ENCODE measurements around the gene SV2C. TPM values are rescaled to one million over a fixed set of nuclear protein-coding genes. Genes with fewer than 3 reads are reported as not detected.
"Not testable (repeated sequence)": the region's sequence is repeated elsewhere in the genome, so short reads cannot be mapped to it uniquely, and the experiment has no call there.

SV2C gene
- total RNA-seq, 4 donors from 2014 or later = 0.87 to 1.7 (median 1.4) TPM

DNA sequence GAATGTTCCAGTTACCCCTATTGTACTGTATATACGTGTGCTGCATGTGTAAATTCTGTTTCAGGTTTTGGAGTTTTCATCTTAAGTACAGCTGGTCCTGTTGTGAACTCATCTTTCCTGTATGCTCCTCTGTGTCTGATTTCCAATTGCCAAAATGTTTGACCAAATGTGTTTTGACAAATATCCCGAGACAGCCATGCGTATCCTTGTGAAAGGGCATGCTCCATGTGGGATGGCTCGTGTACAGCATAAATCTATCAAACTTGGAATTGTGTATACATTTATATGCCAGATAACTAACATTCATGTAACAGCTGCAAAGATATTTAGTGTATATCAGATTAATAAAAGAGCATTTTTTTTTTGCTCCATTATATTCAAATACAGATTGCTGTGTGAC, 250.4 kb downstream of the SV2C start:
- WGBS, 2 donors = 68 to 78% methylated on average over 4 of the region's 4 CpGs
- DNase-seq (ENCODE audit: low spot score in 2 of 2) = no peak
- Histone ChIP-seq H3K4me3 (no peak overlapping the region), H3K36me3 (no peaks in the 10 kb centered on the region), H3K9me3 (no peaks in the 10 kb centered on the region), H3K4me1 (peaks cover 0 to 13% (median 2%) of the 10 kb centered on the region in 4 donors), H3K27me3 (no peaks in the 10 kb centered on the region), H3K27ac (no peak overlapping the region)
- TF ChIP-seq EP300 (IDR thresholded peaks at IDR 0.05) (no peak), POLR2A (IDR thresholded peaks at IDR 0.05) (no peak)
- TF ChIP-seq, protein P1, sequence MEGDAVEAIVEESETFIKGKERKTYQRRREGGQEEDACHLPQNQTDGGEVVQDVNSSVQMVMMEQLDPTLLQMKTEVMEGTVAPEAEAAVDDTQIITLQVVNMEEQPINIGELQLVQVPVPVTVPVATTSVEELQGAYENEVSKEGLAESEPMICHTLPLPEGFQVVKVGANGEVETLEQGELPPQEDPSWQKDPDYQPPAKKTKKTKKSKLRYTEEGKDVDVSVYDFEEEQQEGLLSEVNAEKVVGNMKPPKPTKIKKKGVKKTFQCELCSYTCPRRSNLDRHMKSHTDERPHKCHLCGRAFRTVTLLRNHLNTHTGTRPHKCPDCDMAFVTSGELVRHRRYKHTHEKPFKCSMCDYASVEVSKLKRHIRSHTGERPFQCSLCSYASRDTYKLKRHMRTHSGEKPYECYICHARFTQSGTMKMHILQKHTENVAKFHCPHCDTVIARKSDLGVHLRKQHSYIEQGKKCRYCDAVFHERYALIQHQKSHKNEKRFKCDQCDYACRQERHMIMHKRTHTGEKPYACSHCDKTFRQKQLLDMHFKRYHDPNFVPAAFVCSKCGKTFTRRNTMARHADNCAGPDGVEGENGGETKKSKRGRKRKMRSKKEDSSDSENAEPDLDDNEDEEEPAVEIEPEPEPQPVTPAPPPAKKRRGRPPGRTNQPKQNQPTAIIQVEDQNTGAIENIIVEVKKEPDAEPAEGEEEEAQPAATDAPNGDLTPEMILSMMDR (IDR thresholded peaks at IDR 0.05) = no peak

DNA sequence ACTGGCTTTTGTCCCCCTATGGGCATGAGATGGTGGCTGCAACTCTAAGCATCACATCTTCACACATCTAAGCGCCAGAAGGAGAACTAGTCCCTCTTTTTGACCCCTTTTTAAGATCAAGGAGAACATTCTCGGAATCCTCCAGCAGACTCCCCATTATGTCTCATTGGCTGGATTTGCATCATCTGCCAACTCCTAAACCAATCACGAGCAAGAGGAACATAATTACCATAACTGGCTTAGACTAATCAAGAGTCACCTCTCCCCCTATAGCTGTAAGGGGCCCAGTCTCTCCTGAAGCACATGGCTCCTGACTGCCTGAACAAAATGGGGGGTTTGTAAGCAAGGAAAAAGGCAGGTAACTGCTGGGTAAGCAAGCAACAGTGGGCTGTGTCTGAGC, 251.4 kb downstream of the SV2C start:
- no peaks in the 10 kb centered on the region for H3K27me3 ChIP-seq
- TF ChIP-seq EP300 (IDR thresholded peaks at IDR 0.05) (no peak), POLR2A (IDR thresholded peaks at IDR 0.05) (no peak)
- TF ChIP-seq, protein P1 (IDR thresholded peaks at IDR 0.05) = no peak
- WGBS, 2 donors = 95 to 97% methylated on average over 3 of the region's 3 CpGs
- H3K36me3 ChIP-seq = no peaks in the 10 kb centered on the region
- DNase-seq (ENCODE audit: low spot score in 2 of 2) = no peak
- no peaks in the 10 kb centered on the region for H3K9me3 ChIP-seq
- H3K4me3 ChIP-seq = no peak overlapping the region
- H3K27ac ChIP-seq = no peak overlapping the region
- peaks cover 0 to 13% (median 2%) of the 10 kb centered on the region in 4 donors for H3K4me1 ChIP-seq

DNA sequence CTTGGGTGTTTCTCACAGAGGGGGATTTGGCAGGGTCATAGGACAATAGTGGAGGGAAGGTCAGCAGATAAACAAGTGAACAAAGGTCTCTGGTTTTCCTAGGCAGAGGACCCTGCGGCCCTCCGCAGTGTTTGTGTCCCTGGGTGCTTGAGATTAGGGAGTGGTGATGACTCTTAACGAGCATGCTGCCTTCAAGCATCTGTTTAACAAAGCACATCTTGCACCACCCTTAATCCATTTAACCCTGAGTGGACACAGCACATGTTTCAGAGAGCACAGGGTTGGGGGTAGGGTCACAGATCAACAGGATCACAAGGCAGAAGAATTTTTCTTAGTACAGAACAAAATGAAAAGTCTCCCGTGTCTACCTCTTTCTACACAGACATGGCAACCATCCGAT, 252.3 kb downstream of the SV2C start:
- H3K4me3 ChIP-seq; H3K36me3 ChIP-seq; H3K27ac ChIP-seq; DNase-seq (ENCODE audit: low spot score in 2 of 2); H3K27me3 ChIP-seq; H3K9me3 ChIP-seq: not testable (repeated sequence)
- H3K4me1 ChIP-seq = peaks cover 0 to 13% (median 2%) of the 10 kb centered on the region in 4 donors
- WGBS, 2 donors = 97 to 98% methylated on average over 2 to 4 of the region's 5 CpGs

DNA sequence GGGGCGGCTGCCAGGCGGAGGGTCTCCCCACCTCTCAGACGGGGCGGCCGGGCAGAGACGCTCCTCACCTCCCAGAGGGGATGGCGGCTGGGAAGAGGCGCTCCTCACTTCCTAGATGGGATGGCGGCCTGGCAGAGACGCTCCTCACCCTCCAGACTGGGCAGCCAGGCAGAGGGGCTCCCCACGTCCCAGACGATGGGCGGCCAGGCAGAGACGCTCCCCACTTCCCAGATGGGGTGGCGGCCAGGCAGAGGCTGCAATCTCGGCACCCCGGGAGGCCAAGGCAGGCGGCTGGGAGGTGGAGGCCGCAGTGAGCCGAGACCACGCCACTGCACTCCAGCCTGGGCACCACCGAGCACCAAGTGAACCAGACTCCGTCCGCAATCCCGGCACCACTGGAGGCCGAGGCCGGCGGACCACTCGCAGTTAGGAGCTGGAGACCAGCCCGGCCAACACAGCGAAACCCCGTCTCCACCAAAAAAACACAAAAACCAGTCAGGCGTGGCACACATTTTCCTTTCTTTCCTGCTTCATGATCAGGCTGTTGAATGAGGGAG, 253.1 kb downstream of the SV2C start:
- WGBS, 2 donors = 94 to 97% methylated on average over 16 to 22 of the region's 33 CpGs
- H3K27ac ChIP-seq; DNase-seq (ENCODE audit: low spot score in 2 of 2); H3K27me3 ChIP-seq; H3K9me3 ChIP-seq; H3K4me3 ChIP-seq; H3K36me3 ChIP-seq: not testable (repeated sequence)
- peaks cover 0 to 13% (median 2%) of the 10 kb centered on the region in 4 donors for H3K4me1 ChIP-seq

DNA sequence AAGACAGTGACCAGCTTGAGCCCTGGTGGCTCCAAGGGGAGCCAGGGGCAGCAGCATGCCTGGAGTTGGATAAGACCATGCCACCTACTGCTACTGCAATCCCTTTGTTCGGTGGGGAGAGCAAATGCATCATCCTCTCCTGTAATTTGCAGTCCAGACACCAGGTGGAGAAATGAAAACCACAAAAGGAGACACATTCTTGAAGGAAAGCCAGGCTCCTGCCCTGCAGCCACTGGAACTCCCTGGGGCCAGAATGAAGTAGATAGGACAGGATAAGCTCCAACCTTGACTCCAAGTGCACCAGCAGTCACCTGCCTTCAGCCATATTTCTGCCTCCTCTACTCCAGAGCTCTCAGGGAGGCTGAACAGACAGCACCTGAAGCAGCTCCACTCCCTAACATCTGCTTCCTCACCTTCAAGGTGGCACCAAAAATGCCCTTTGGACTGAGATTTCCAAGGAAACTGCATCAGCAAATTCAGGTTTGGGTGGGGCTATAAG, 254.8 kb downstream of the SV2C start:
- DNase-seq (ENCODE audit: low spot score in 2 of 2) = peak in 1 of 2 donors; percentile 35
- H3K9me3 ChIP-seq = no peaks in the 10 kb centered on the region
- WGBS, 2 donors = 0 to 9% methylated on average over 1 of the region's 1 CpG
- H3K4me3 ChIP-seq = no peak overlapping the region
- TF ChIP-seq, protein P1 (IDR thresholded peaks at IDR 0.05) = peak in 4 of 5 experiments; percentile 9 to 31 (median 26)
- no peak for TF ChIP-seq POLR2A (IDR thresholded peaks at IDR 0.05)
- peaks cover 0 to 7% (median 2%) of the 10 kb centered on the region in 4 donors for H3K4me1 ChIP-seq
- no peaks in the 10 kb centered on the region for H3K36me3 ChIP-seq
- H3K27me3 ChIP-seq = no peaks in the 10 kb centered on the region
- H3K27ac ChIP-seq = no peak overlapping the region

DNA sequence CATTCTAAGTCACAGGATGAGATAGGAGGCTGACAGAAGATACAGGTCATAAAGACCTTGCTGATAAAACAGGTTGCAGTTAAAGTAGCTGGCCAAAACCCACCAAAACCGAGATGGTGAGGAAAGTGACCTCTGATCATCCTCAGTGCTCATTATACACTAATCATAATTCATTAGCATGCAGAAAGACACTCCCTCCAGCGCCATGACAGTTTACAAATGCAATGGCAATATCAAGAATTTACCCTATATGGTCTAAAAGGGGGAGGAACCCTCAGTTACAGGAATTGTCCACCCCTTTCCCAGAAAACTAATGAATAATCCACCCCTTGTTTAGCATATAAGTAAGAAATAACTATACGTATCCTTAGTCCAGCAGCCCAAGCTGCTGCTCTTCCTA, 256.7 kb downstream of the SV2C start:
- DNase-seq (ENCODE audit: low spot score in 2 of 2) = no peak
- no peak overlapping the region for H3K27ac ChIP-seq
- peaks cover 0 to 6% (median 2%) of the 10 kb centered on the region in 4 donors for H3K4me1 ChIP-seq
- H3K27me3 ChIP-seq = no peaks in the 10 kb centered on the region
- TF ChIP-seq, protein P1 (IDR thresholded peaks at IDR 0.05) = no peak
- TF ChIP-seq POLR2A (IDR thresholded peaks at IDR 0.05) (no peak), EP300 (IDR thresholded peaks at IDR 0.05) (no peak)
- H3K4me3 ChIP-seq = no peak overlapping the region
- 78 to 86% methylated on average over 3 of the region's 3 CpGs for WGBS, 2 donors
- no peaks in the 10 kb centered on the region for H3K9me3 ChIP-seq
- H3K36me3 ChIP-seq = no peaks in the 10 kb centered on the region

All from tibial nerve (tissue), 4 donors.